Stimulated activated CD4-positive, alpha-beta T cell treated with anti-CD3 and anti-CD28 coated beads, TNF-alpha, amount 100 ng/mL, for 48 hours (primary cell): Measurements from ENCODE around the gene CUEDC2.
A peak's percentile ranks its signal among the peaks of the same experiment; 100 is the strongest.

Source experiments
- DNase-seq, 3 donors: peaks; one replicate each; pipeline ENCODE4 v3.0.0-alpha.2; 2020; ENCODE audit warnings: low read depth in 3 of 3

The CUEDC2 gene

GRCh38 chr10:102396730-102397151 lies 35.6 kb downstream of the CUEDC2 start:
- DNase-seq, result no peak

GRCh38 chr10:102396317-102396650 lies 36.1 kb downstream of the CUEDC2 start:
- no peak for DNase-seq

GRCh38 chr10:102395400-102396316 lies 36.7 kb downstream of the CUEDC2 start, which contains the start of gene NFKB2:
NFKB2 (plus strand) TSS chr10:102395705; CDS start chr10:102395960, 255 bp downstream.
- peak; percentile 75 to 88 (median 76) for DNase-seq

- peak in 2 of 3 donors; percentile 29 to 55 for DNase-seq
These were observed 37.5 kb downstream of the CUEDC2 start for GRCh38 chr10:102394801-102395399.

GRCh38 chr10:102394079-102394800 lies 38.1 kb downstream of the CUEDC2 start:
- DNase-seq, result peak; percentile 94 to 97 (median 96)

GRCh38 chr10:102393411-102394078 lies 38.8 kb downstream of the CUEDC2 start:
- no peak for DNase-seq

- no peak for DNase-seq
These were observed 40.1 kb downstream of the CUEDC2 start for GRCh38 chr10:102392306-102392705.

GRCh38 chr10:102389894-102390293 lies 42.5 kb downstream of the CUEDC2 start:
- DNase-seq, result no peak

- no peak for DNase-seq
These were observed 47.6 kb downstream of the CUEDC2 start for GRCh38 chr10:102384606-102385429.

- DNase-seq, result no peak
These were observed 48.3 kb downstream of the CUEDC2 start for GRCh38 chr10:102384053-102384452.

- DNase-seq, result no peak
These were observed 49.5 kb downstream of the CUEDC2 start for GRCh38 chr10:102382871-102383270.

- DNase-seq, result no peak
These were observed 50.4 kb downstream of the CUEDC2 start for GRCh38 chr10:102381983-102382382.

- no peak for DNase-seq
These were observed 53.0 kb downstream of the CUEDC2 start for GRCh38 chr10:102379383-102379782.

GRCh38 chr10:102376901-102377300 lies 55.5 kb downstream of the CUEDC2 start:
- no peak for DNase-seq

GRCh38 chr10:102375867-102376266 lies 56.5 kb downstream of the CUEDC2 start:
- no peak for DNase-seq

- DNase-seq, result no peak
These were observed 57.1 kb downstream of the CUEDC2 start for GRCh38 chr10:102375250-102375649.
